HepG2 (cell line): ENCODE results near the gene HMGN4. TPM values are rescaled to one million over a fixed set of nuclear protein-coding genes. Genes with fewer than 3 reads are reported as not detected.
A peak's percentile ranks its signal among the peaks of the same experiment; 100 is the strongest.

Source experiments
- CBFB ChIP-seq: sonication (generic); formaldehyde crosslinking; IDR thresholded peaks from 2 replicates; pipeline ENCODE4 v1.4.0; 2020; ENCODE audit warnings: missing genetic modification reagents
- ERF ChIP-seq: IDR thresholded peaks from 2 replicates; pipeline ENCODE4 v1.6.1; 2018; ENCODE audit warnings: missing biosample characterization, missing genetic modification reagents
- GATA4 ChIP-seq: sonication (generic); IDR thresholded peaks from 2 replicates; pipeline ENCODE4 v1.6.1; 2016; ENCODE audit warnings: antibody characterized with exemption, low read depth, borderline replicate concordance
- GTF2F1 ChIP-seq: fragments of 150-350 bp; IDR thresholded peaks from 2 replicates; pipeline ENCODE4 v1.6.1; 2014; ENCODE audit warnings: low read length
- KLF12 ChIP-seq: sonication (generic); formaldehyde crosslinking; IDR thresholded peaks from 2 replicates; pipeline ENCODE4 v1.4.0; 2020; ENCODE audit warnings: missing genetic modification reagents, borderline replicate concordance
- MBNL3 ChIP-seq: fragments of 250-450 bp; sonication (Bioruptor Pico); conservative IDR thresholded peaks from 2 replicates; pipeline ENCODE4 v1.8.0; 2022; ENCODE audit warnings: mild to moderate bottlenecking, inconsistent platforms
- PAX8 ChIP-seq: sonication (generic); formaldehyde crosslinking; IDR thresholded peaks from 2 replicates; pipeline ENCODE4 v1.8.0; 2022; ENCODE audit warnings: mild to moderate bottlenecking, missing genetic modification reagents, borderline replicate concordance
- POLR2G ChIP-seq: fragments of 200-400 bp; formaldehyde crosslinking; IDR thresholded peaks from 2 replicates; pipeline ENCODE4 v1.6.1; 2018; ENCODE audit warnings: mild to moderate bottlenecking, low read depth, low read length, moderate library complexity
- REL ChIP-seq: sonication (generic); formaldehyde crosslinking; conservative IDR thresholded peaks from 2 replicates; pipeline ENCODE4 v1.8.0; 2022; ENCODE audit warnings: mild to moderate bottlenecking, missing genetic modification reagents, moderate library complexity
- SKIL ChIP-seq: sonication (generic); formaldehyde crosslinking; IDR thresholded peaks from 2 replicates; pipeline ENCODE4 v1.8.0; 2022; ENCODE audit warnings: missing genetic modification reagents, mild to moderate bottlenecking, moderate library complexity, borderline replicate concordance
- SMARCC2 ChIP-seq: fragments of 450-650 bp; IDR thresholded peaks from 2 replicates; pipeline ENCODE4 v1.6.1; 2017; ENCODE audit warnings: antibody characterized with exemption, mild to moderate bottlenecking
- THAP11 ChIP-seq: IDR thresholded peaks from 2 replicates; pipeline ENCODE4 v1.6.1; 2016; ENCODE audit warnings: missing biosample characterization, missing genetic modification reagents
- XRCC5 ChIP-seq: fragments of 200-400 bp; formaldehyde crosslinking; optimal IDR thresholded peaks from 2 replicates; pipeline ENCODE3; 2017; ENCODE audit warnings: mild to moderate bottlenecking, low read length
- ZFP36L2 ChIP-seq: sonication (generic); formaldehyde crosslinking; IDR thresholded peaks from 2 replicates; pipeline ENCODE4 v1.4.0; 2020; ENCODE audit warnings: missing genetic modification reagents
- ZNF136 ChIP-seq: sonication (generic); formaldehyde crosslinking; IDR thresholded peaks from 2 replicates; pipeline ENCODE4 v1.8.1; 2022; ENCODE audit warnings: low read depth, mild to moderate bottlenecking, moderate library complexity, missing genetic modification reagents
- ZNF333 ChIP-seq: sonication (generic); formaldehyde crosslinking; IDR thresholded peaks from 2 replicates; pipeline ENCODE4 v1.4.0; 2020; ENCODE audit warnings: mild to moderate bottlenecking, missing genetic modification reagents, borderline replicate concordance
- ZNF563 ChIP-seq: sonication (generic); formaldehyde crosslinking; IDR thresholded peaks from 2 replicates; pipeline ENCODE4 v1.8.0; 2022; ENCODE audit warnings: mild to moderate bottlenecking, moderate library complexity, missing genetic modification reagents
- ZNF567 ChIP-seq: sonication (generic); formaldehyde crosslinking; IDR thresholded peaks from 2 replicates; pipeline ENCODE4 v1.8.1; 2023; ENCODE audit warnings: mild to moderate bottlenecking, missing genetic modification reagents, borderline replicate concordance
- ZNF670 ChIP-seq: sonication (generic); formaldehyde crosslinking; IDR thresholded peaks from 2 replicates; pipeline ENCODE4 v1.8.0; 2022; ENCODE audit warnings: mild to moderate bottlenecking, missing genetic modification reagents, borderline replicate concordance
- ZNF816 ChIP-seq: sonication (generic); formaldehyde crosslinking; IDR thresholded peaks from 2 replicates; pipeline ENCODE4 v1.8.0; 2022; ENCODE audit warnings: missing genetic modification reagents, mild to moderate bottlenecking, borderline replicate concordance
- ZNF850 ChIP-seq: sonication (generic); formaldehyde crosslinking; conservative IDR thresholded peaks from 2 replicates; pipeline ENCODE4 v1.9.0; 2021; ENCODE audit warnings: mild to moderate bottlenecking, missing genetic modification reagents
- polyA plus RNA-seq, 8 experiments: library from polyadenylated mRNA; depleted of rRNA in 3 of 8; stranded (reverse) in 7 of 8; unstranded in 1 of 8; fragments of >200 nt; fragmentation: Illumina TruSeq in 4 of 8; extraction: Trizol in 4 of 8; gene quantifications; 2 replicates each; pipeline versions ENCODE4 v1.2.1 to v1.2.3, GENCODE V29; 2011 to 2016; ENCODE audit warnings: low read depth in 4 of 8, missing spikeins in 1 of 8, mixed read lengths in 1 of 8; ENCODE audit not compliant: insufficient read depth in 1 of 8
- total RNA-seq, 5 experiments: library from RNA; depleted of rRNA; stranded (reverse); fragments of >200 nt; fragmentation: Illumina TruSeq; extraction: Trizol; gene quantifications; 2 replicates each; pipeline ENCODE4 v1.2.3, GENCODE V29; 2016; ENCODE audit warnings: low read depth in 1 of 5
- TF ChIP-seq, protein P1 (sequence below): IDR thresholded peaks from 2 replicates; pipeline ENCODE4 v1.6.1; 2016
- TF ChIP-seq, protein P2 (sequence below): sonication (generic); formaldehyde crosslinking; IDR thresholded peaks from 2 replicates; pipeline ENCODE4 v1.5.0; 2020; ENCODE audit warnings: mild to moderate bottlenecking, missing genetic modification reagents
- TF ChIP-seq, protein P3 (sequence below): sonication (generic); formaldehyde crosslinking; IDR thresholded peaks from 2 replicates; pipeline ENCODE4 v1.4.0; 2020; ENCODE audit warnings: missing genetic modification reagents, borderline replicate concordance

The HMGN4 gene
- total and polyA plus RNA-seq, 2 of the 13 experiments (the other 11 are each of a cell fraction or from before 2014, with no cell fraction given) = 39.9 to 52.1 TPM

DNA sequence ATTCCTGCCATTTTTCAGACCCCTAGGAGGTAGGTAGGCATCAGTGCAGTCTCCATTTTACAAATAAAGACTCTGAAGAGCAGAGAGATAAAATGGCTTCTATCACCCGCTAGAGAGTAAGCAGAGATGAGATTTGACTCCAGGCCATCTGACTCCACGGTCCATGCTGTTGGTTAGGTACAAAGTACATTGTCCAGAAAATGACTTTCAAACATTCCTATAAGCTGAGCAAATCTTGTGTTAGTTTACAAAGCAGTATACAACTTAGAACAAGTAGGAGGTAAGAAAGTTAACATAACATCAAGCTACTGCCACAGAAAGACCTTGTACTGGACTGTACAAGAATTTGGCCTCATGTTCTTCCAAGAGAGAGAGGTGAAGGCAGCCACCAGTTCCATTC lies 23.2 kb upstream of the HMGN4 start (continued):
- TF ChIP-seq ERF (peak; percentile 44; the same call in 1 of the 2 replicates), GTF2F1 (no peak), KLF12 (CRISPR knock-in tag) (no peak), CBFB (CRISPR knock-in tag) (no peak), ZNF567 (CRISPR knock-in tag) (no peak), ZNF333 (CRISPR knock-in tag) (no peak), POLR2G (no peak), PAX8 (CRISPR knock-in tag) (no peak), ZNF670 (no peak), XRCC5 (no peak), ZNF136 (CRISPR knock-in tag) (no peak), REL (CRISPR knock-in tag) (no peak), ZNF816 (peak; percentile 36; the same call in 1 of the 2 replicates), ZFP36L2 (CRISPR knock-in tag) (no peak), ZNF850 (CRISPR knock-in tag) (no peak), THAP11 (peak; percentile 58), SKIL (CRISPR knock-in tag) (no peak), MBNL3 (no peak), SMARCC2 (no peak), GATA4 (0 out of 2 replicates have a peak, but pooled peaks have one; percentile 45), ZNF563 (CRISPR knock-in tag) (no peak)
- TF ChIP-seq, protein P1, sequence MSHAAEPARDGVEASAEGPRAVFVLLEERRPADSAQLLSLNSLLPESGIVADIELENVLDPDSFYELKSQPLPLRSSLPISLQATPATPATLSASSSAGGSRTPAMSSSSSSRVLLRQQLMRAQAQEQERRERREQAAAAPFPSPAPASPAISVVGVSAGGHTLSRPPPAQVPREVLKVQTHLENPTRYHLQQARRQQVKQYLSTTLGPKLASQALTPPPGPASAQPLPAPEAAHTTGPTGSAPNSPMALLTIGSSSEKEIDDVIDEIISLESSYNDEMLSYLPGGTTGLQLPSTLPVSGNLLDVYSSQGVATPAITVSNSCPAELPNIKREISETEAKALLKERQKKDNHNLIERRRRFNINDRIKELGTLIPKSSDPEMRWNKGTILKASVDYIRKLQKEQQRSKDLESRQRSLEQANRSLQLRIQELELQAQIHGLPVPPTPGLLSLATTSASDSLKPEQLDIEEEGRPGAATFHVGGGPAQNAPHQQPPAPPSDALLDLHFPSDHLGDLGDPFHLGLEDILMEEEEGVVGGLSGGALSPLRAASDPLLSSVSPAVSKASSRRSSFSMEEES (CRISPR knock-in tag) = no peak
- TF ChIP-seq, protein P2, sequence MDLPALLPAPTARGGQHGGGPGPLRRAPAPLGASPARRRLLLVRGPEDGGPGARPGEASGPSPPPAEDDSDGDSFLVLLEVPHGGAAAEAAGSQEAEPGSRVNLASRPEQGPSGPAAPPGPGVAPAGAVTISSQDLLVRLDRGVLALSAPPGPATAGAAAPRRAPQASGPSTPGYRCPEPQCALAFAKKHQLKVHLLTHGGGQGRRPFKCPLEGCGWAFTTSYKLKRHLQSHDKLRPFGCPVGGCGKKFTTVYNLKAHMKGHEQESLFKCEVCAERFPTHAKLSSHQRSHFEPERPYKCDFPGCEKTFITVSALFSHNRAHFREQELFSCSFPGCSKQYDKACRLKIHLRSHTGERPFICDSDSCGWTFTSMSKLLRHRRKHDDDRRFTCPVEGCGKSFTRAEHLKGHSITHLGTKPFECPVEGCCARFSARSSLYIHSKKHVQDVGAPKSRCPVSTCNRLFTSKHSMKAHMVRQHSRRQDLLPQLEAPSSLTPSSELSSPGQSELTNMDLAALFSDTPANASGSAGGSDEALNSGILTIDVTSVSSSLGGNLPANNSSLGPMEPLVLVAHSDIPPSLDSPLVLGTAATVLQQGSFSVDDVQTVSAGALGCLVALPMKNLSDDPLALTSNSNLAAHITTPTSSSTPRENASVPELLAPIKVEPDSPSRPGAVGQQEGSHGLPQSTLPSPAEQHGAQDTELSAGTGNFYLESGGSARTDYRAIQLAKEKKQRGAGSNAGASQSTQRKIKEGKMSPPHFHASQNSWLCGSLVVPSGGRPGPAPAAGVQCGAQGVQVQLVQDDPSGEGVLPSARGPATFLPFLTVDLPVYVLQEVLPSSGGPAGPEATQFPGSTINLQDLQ (CRISPR knock-in tag) = no peak
- TF ChIP-seq, protein P3, sequence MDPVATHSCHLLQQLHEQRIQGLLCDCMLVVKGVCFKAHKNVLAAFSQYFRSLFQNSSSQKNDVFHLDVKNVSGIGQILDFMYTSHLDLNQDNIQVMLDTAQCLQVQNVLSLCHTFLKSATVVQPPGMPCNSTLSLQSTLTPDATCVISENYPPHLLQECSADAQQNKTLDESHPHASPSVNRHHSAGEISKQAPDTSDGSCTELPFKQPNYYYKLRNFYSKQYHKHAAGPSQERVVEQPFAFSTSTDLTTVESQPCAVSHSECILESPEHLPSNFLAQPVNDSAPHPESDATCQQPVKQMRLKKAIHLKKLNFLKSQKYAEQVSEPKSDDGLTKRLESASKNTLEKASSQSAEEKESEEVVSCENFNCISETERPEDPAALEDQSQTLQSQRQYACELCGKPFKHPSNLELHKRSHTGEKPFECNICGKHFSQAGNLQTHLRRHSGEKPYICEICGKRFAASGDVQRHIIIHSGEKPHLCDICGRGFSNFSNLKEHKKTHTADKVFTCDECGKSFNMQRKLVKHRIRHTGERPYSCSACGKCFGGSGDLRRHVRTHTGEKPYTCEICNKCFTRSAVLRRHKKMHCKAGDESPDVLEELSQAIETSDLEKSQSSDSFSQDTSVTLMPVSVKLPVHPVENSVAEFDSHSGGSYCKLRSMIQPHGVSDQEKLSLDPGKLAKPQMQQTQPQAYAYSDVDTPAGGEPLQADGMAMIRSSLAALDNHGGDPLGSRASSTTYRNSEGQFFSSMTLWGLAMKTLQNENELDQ = no peak
